GM19351 (cell line): ENCODE results near the gene MYO7A.

Experiments
- ATAC-seq: cut with Tn5 transposase; IDR thresholded peaks from one replicate; pipeline ENCODE4 v1.9.1; 2021; ENCODE audit warnings: mild to moderate bottlenecking, moderate library complexity; ENCODE audit not compliant: unreplicated experiment

Gene MYO7A

GRCh38 chr11:77159219-77159936 lies 31.3 kb downstream of the MYO7A start:
- ATAC-seq = no peak

GRCh38 chr11:77159937-77160495 lies 32.0 kb downstream of the MYO7A start:
- no peak for ATAC-seq

- ATAC-seq = no peak
These were observed 35.2 kb downstream of the MYO7A start for GRCh38 chr11:77163271-77163670.

- ATAC-seq = no peak
These were observed 37.0 kb downstream of the MYO7A start for GRCh38 chr11:77165066-77165465.

- ATAC-seq = no peak
These were observed 38.0 kb downstream of the MYO7A start for GRCh38 chr11:77166021-77166420.

GRCh38 chr11:77167111-77167626 lies 39.1 kb downstream of the MYO7A start:
- ATAC-seq = no peak

- no peak for ATAC-seq
These were observed 39.7 kb downstream of the MYO7A start for GRCh38 chr11:77167791-77168190.

- ATAC-seq = no peak
These were observed 42.1 kb downstream of the MYO7A start for GRCh38 chr11:77170107-77170506.

GRCh38 chr11:77171254-77171653 lies 43.2 kb downstream of the MYO7A start:
- no peak for ATAC-seq

GRCh38 chr11:77171885-77172665 lies 44.0 kb downstream of the MYO7A start:
- no peak for ATAC-seq

- ATAC-seq = no peak
These were observed 44.6 kb downstream of the MYO7A start for GRCh38 chr11:77172666-77172982.

- no peak for ATAC-seq
These were observed 45.4 kb downstream of the MYO7A start for GRCh38 chr11:77173494-77173893.

- ATAC-seq = no peak
These were observed 46.5 kb downstream of the MYO7A start for GRCh38 chr11:77174559-77174958.

GRCh38 chr11:77175021-77175842 lies 47.2 kb downstream of the MYO7A start:
- no peak for ATAC-seq

GRCh38 chr11:77175869-77176539 lies 48.0 kb downstream of the MYO7A start:
- ATAC-seq = no peak

GRCh38 chr11:77176996-77177395 lies 49.0 kb downstream of the MYO7A start:
- no peak for ATAC-seq

- no peak for ATAC-seq
These were observed 50.1 kb downstream of the MYO7A start for GRCh38 chr11:77178150-77178549.

- ATAC-seq = no peak
These were observed 51.0 kb downstream of the MYO7A start for GRCh38 chr11:77179048-77179447.

- ATAC-seq = no peak
These were observed 51.6 kb downstream of the MYO7A start for GRCh38 chr11:77179681-77180080.

- no peak for ATAC-seq
These were observed 52.3 kb downstream of the MYO7A start for GRCh38 chr11:77180346-77180745.

GRCh38 chr11:77181226-77181625 lies 53.2 kb downstream of the MYO7A start:
- ATAC-seq = no peak
